Osteoblast (primary cell): Measurements from ENCODE around the gene PBX1. TPM values are rescaled to one million over a fixed set of nuclear protein-coding genes. Genes with fewer than 3 reads are reported as not detected.

ENCODE experiments used
- DNase-seq: peaks from one replicate; pipeline ENCODE4 v3.0.0; 2011; ENCODE audit warnings: low spot score, mixed read lengths; ENCODE audit not compliant: insufficient read length; ENCODE audit errors: missing footprints
- H2AFZ ChIP-seq: 2 replicates; pipeline ENCODE4 v1.6.0; 2011; ENCODE audit warnings: mild to moderate bottlenecking, low read length
- H3K27ac ChIP-seq: 2 replicates; pipeline ENCODE4 v1.5.1; 2011; ENCODE audit warnings: mild to moderate bottlenecking, low read depth, low read length, moderate library complexity
- H3K27me3 ChIP-seq: 2 replicates; pipeline ENCODE4 v1.6.0; 2012; ENCODE audit warnings: mild to moderate bottlenecking, control low read depth, inconsistent platforms, low read length, moderate library complexity; ENCODE audit not compliant: insufficient read depth
- H3K36me3 ChIP-seq: 2 replicates; pipeline ENCODE4 v1.5.1; 2011; ENCODE audit warnings: mild to moderate bottlenecking, low read length, control low read depth, moderate library complexity; ENCODE audit not compliant: insufficient read depth
- H3K4me1 ChIP-seq: 2 replicates; pipeline ENCODE4 v1.5.1; 2011; ENCODE audit warnings: mild to moderate bottlenecking, low read length, control low read depth, moderate library complexity; ENCODE audit not compliant: insufficient read depth
- H3K4me2 ChIP-seq: 2 replicates; pipeline ENCODE4 v1.6.0; 2011; ENCODE audit warnings: mild to moderate bottlenecking, low read length; ENCODE audit not compliant: insufficient read depth
- H3K4me3 ChIP-seq: fragments of 200-600 bp; sonication (generic); 3 replicates; pipeline ENCODE4 v1.5.1; 2012; ENCODE audit warnings: mild to moderate bottlenecking, low read length, inconsistent platforms; ENCODE audit not compliant: insufficient read depth
- H3K79me2 ChIP-seq: 2 replicates; pipeline ENCODE4 v1.6.0; 2012; ENCODE audit warnings: mild to moderate bottlenecking, low read length, control low read depth, inconsistent platforms; ENCODE audit not compliant: insufficient read depth
- H3K9me3 ChIP-seq: 2 replicates; pipeline ENCODE4 v1.5.1; 2011; ENCODE audit warnings: low read depth, low read length, control low read depth
- H4K20me1 ChIP-seq: 2 replicates; pipeline ENCODE4 v1.6.0; 2012; ENCODE audit warnings: mild to moderate bottlenecking, low read length, control low read depth; ENCODE audit not compliant: insufficient read depth
- CTCF ChIP-seq: IDR thresholded peaks from 2 replicates; pipeline ENCODE4 v1.5.1; 2011; ENCODE audit warnings: mild to moderate bottlenecking, low read depth, low read length, moderate library complexity; ENCODE audit errors: extremely low read depth
- total RNA-seq: library from RNA; depleted of rRNA; stranded (reverse); fragments of >200 nt; gene quantifications from 2 replicates; pipeline ENCODE4 v1.2.3, GENCODE V29; 2012

The PBX1 gene
- total RNA-seq, 1 donor: 10.1 TPM

- H3K79me2 ChIP-seq: no peaks in the 10 kb centered on the region
Measured at GRCh38 chr1:164861632-164862031, 302.6 kb downstream of the PBX1 start.

GRCh38 chr1:164863056-164863455 is 304.1 kb downstream of the PBX1 start:
- H3K27me3 ChIP-seq: no peaks in the 10 kb centered on the region
- H3K4me2 ChIP-seq: no peak overlapping the region
- no peaks in the 10 kb centered on the region for H3K9me3 ChIP-seq
- H3K79me2 ChIP-seq: no peaks in the 10 kb centered on the region
- no peak overlapping the region for H3K4me3 ChIP-seq
- H3K27ac ChIP-seq: no peak overlapping the region
- H3K4me1 ChIP-seq: no peaks in the 10 kb centered on the region
- H4K20me1 ChIP-seq: no peaks in the 10 kb centered on the region
- DNase-seq: no peak
- no peak overlapping the region for H2AFZ ChIP-seq
- TF ChIP-seq CTCF: no peak
- no peaks in the 10 kb centered on the region for H3K36me3 ChIP-seq

More at GRCh38 chr1:164861632-164862031, 302.6 kb downstream of the PBX1 start:
- no peak overlapping the region for H3K4me2 ChIP-seq
- no peak overlapping the region for H3K4me3 ChIP-seq
- H3K27ac ChIP-seq: no peak overlapping the region
- no peaks in the 10 kb centered on the region for H4K20me1 ChIP-seq
- no peaks in the 10 kb centered on the region for H3K27me3 ChIP-seq
- no peak overlapping the region for H2AFZ ChIP-seq
- no peak for TF ChIP-seq CTCF
- no peaks in the 10 kb centered on the region for H3K36me3 ChIP-seq
- no peak for DNase-seq
- no peaks in the 10 kb centered on the region for H3K9me3 ChIP-seq
- H3K4me1 ChIP-seq: no peaks in the 10 kb centered on the region

- H3K27ac ChIP-seq: no peak overlapping the region
- no peak overlapping the region for H3K4me3 ChIP-seq
- H3K4me1 ChIP-seq: no peaks in the 10 kb centered on the region
- no peaks in the 10 kb centered on the region for H4K20me1 ChIP-seq
- no peak for DNase-seq
- no peaks in the 10 kb centered on the region for H3K79me2 ChIP-seq
- no peak overlapping the region for H3K4me2 ChIP-seq
- no peak for TF ChIP-seq CTCF
- H3K36me3 ChIP-seq: no peaks in the 10 kb centered on the region
- no peaks in the 10 kb centered on the region for H3K9me3 ChIP-seq
- no peak overlapping the region for H2AFZ ChIP-seq
- H3K27me3 ChIP-seq: no peaks in the 10 kb centered on the region
Measured at GRCh38 chr1:164864161-164864560, 305.2 kb downstream of the PBX1 start.

GRCh38 chr1:164865385-164865784 is 306.4 kb downstream of the PBX1 start:
- Histone ChIP-seq H3K4me3 (no peak overlapping the region), H4K20me1 (no peaks in the 10 kb centered on the region), H3K79me2 (no peaks in the 10 kb centered on the region), H3K27ac (no peak overlapping the region), H3K4me1 (no peaks in the 10 kb centered on the region), H3K27me3 (no peaks in the 10 kb centered on the region), H2AFZ (no peak overlapping the region), H3K4me2 (no peak overlapping the region), H3K9me3 (no peaks in the 10 kb centered on the region), H3K36me3 (no peaks in the 10 kb centered on the region)
- DNase-seq: no peak
- TF ChIP-seq CTCF: no peak
